Sigmoid colon (tissue), 7 donors: ENCODE measurements around the gene STK11IP. TPM values are rescaled to one million over a fixed set of nuclear protein-coding genes. Genes with fewer than 3 reads are reported as not detected.
"Not testable (repeated sequence)": the region's sequence is repeated elsewhere in the genome, so short reads cannot be mapped to it uniquely, and the experiment has no call there.

Source experiments
- DNase-seq: peaks from one replicate; pipeline ENCODE4 v3.0.0-alpha.2; 2019
- H3K27ac ChIP-seq, 4 donors: fragments of 200-600 bp; sonication (generic); one replicate each; pipeline ENCODE4 v1.5.1; 2016 to 2019; ENCODE audit warnings: mild to moderate bottlenecking in 1 of 4
- H3K27me3 ChIP-seq, 3 donors: fragments of 200-600 bp; sonication (generic); one replicate each; pipeline ENCODE4 v1.5.1; 2019; ENCODE audit warnings: mild to moderate bottlenecking in 1 of 3
- H3K36me3 ChIP-seq, 4 donors: fragments of 200-600 bp; sonication (generic); one replicate each; pipeline ENCODE4 v1.5.1; 2016 to 2019
- H3K4me1 ChIP-seq, 4 donors: fragments of 200-600 bp; sonication (generic); one replicate each; pipeline ENCODE4 v1.5.1; 2017 to 2019
- H3K4me3 ChIP-seq, 4 donors: fragments of 200-600 bp; sonication (generic); one replicate each; pipeline ENCODE4 v1.5.1; 2017 to 2019; ENCODE audit warnings: mild to moderate bottlenecking in 2 of 4, moderate library complexity in 1 of 4
- H3K9me3 ChIP-seq, 4 donors: fragments of 200-600 bp in 3 of 4; sonication (generic) in 3 of 4; one replicate each; pipeline versions ENCODE4 v1.5.1 to v1.6.1; 2013 to 2019
- CTCF ChIP-seq, 4 experiments: fragments of 450-650 bp in 3 of 4; fragments of 200-600 bp in 1 of 4; IDR thresholded peaks; one replicate each; pipeline ENCODE4 v1.5.1; 2016 to 2019; ENCODE audit warnings: antibody characterized with exemption in 4 of 4, mild to moderate bottlenecking in 3 of 4, moderate library complexity in 2 of 4
- EP300 ChIP-seq, 4 donors: sonication (generic); formaldehyde crosslinking; IDR thresholded peaks; one replicate each; pipeline ENCODE4 v1.6.1; 2017; ENCODE audit warnings: antibody characterized with exemption in 4 of 4
- POLR2A ChIP-seq, 2 donors: fragments of 450-650 bp; IDR thresholded peaks; one replicate each; pipeline ENCODE4 v1.6.1; 2016; ENCODE audit warnings: antibody characterized with exemption in 2 of 2, mild to moderate bottlenecking in 2 of 2, moderate library complexity in 2 of 2
- POLR2AphosphoS5 ChIP-seq, 4 donors: sonication (generic); formaldehyde crosslinking; IDR thresholded peaks; one replicate each; pipeline ENCODE4 v1.6.1; 2017; ENCODE audit warnings: antibody characterized with exemption in 4 of 4
- WGBS, 2 donors: extraction: QIAGEN DNeasy Blood & Tissue Kit; methylation state at CpG; one replicate each; pipeline ENCODE4 v1.1.7; 2013; 5-methylcytosine and 5-hydroxymethylcytosine counted together
- intact Hi-C: fragments of 100-400 bp; cut with DNase I; formaldehyde crosslinking; loops from one replicate; pipeline ENCODE4 v1.15.1; 2023
- polyA plus RNA-seq, 3 donors: library from polyadenylated mRNA; stranded (reverse); fragments of 200-250 nt; gene quantifications; one replicate each; pipeline ENCODE4 v1.2.3, GENCODE V29; 2013
- total RNA-seq, 4 donors: library from RNA; depleted of rRNA; stranded (reverse); fragments of >200 nt; gene quantifications; one replicate each; pipeline ENCODE4 v1.1.0, GENCODE V29; 2016
- donor health status: healthy with polysubstance abuse.
- donor health status: Bipolar disorder and iron deficiency.
- donor health status: healthy.

Gene STK11IP
- total and polyA plus RNA-seq, 7 donors: 6.9 to 36.7 (median 10.8) TPM

DNA sequence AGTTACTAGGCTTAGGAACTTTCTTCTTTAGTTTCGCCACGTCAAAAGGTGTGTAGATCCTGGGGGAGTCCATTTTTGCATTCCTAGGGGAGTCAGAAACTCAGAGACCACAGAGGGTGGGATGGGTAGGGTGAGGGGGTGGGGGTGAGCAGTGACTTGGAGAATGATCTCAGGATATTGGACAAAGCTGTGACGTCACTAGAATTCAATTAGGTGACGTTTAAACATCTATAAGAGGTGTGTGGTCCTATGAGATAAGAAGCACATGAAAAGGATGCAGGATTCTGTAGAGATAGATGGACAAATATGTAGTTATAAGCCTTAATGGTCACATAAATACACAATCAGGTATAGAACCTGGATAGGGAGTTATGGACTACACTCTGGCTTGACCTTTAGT, 51.3 kb downstream of the STK11IP start:
- no peak for DNase-seq
- Histone ChIP-seq H3K36me3 (no peaks in the 10 kb centered on the region), H3K9me3 (peaks cover 0 to 3% (median 0%) of the 10 kb centered on the region in 4 donors), H3K4me3 (no peak overlapping the region), H3K27me3 (no peaks in the 10 kb centered on the region), H3K27ac (no peak overlapping the region), H3K4me1 (peaks cover 0 to 15% (median 12%) of the 10 kb centered on the region in 4 donors)
- TF ChIP-seq EP300 (IDR thresholded peaks at IDR 0.05): no peak
- no peak for TF ChIP-seq POLR2AphosphoS5 (IDR thresholded peaks at IDR 0.05)
- TF ChIP-seq POLR2A (IDR thresholded peaks at IDR 0.05): no peak
- no peak for TF ChIP-seq CTCF (IDR thresholded peaks at IDR 0.05)
- intact Hi-C loops: loop anchor here (5.0 kb wide), 1 partner anchor 38 kb away; no protein-coding TSS in a partner anchor
- WGBS, 2 donors: 67 to 78% methylated on average over 4 of the region's 4 CpGs

- DNase-seq: no peak
- no peak overlapping the region for H3K4me3 ChIP-seq
- H3K27me3 ChIP-seq: no peaks in the 10 kb centered on the region
- intact Hi-C loops: no loop called here
- H3K4me1 ChIP-seq: peaks cover 0 to 6% (median 5%) of the 10 kb centered on the region in 4 donors
- no peak for TF ChIP-seq POLR2AphosphoS5 (IDR thresholded peaks at IDR 0.05)
- TF ChIP-seq EP300 (IDR thresholded peaks at IDR 0.05): no peak
- TF ChIP-seq POLR2A (IDR thresholded peaks at IDR 0.05): no peak
- no peak for TF ChIP-seq CTCF (IDR thresholded peaks at IDR 0.05)
- H3K27ac ChIP-seq: no peak overlapping the region
- no peaks in the 10 kb centered on the region for H3K36me3 ChIP-seq
- peaks cover 0 to 3% (median 0%) of the 10 kb centered on the region in 4 donors for H3K9me3 ChIP-seq
- 52 to 62% methylated on average over 8 of the region's 8 CpGs for WGBS, 2 donors
Observed at GRCh38 chr2:219650426-219651248, 53.0 kb downstream of the STK11IP start.

GRCh38 chr2:219651656-219652055, 54.0 kb downstream of the STK11IP start:
- H3K27me3 ChIP-seq, DNase-seq, H3K36me3 ChIP-seq, intact Hi-C loops, H3K4me1 ChIP-seq, H3K27ac ChIP-seq, H3K4me3 ChIP-seq, H3K9me3 ChIP-seq: not testable (repeated sequence)
- WGBS, 2 donors: 78 to 79% methylated on average over 6 of the region's 6 CpGs

- no peak for TF ChIP-seq CTCF (IDR thresholded peaks at IDR 0.05)
- no peak for TF ChIP-seq POLR2AphosphoS5 (IDR thresholded peaks at IDR 0.05)
- TF ChIP-seq POLR2A (IDR thresholded peaks at IDR 0.05): no peak
- TF ChIP-seq EP300 (IDR thresholded peaks at IDR 0.05): no peak
- H3K27me3 ChIP-seq: no peaks in the 10 kb centered on the region
- intact Hi-C loops: no loop called here
Observed at GRCh38 chr2:219656526-219656925, 58.9 kb downstream of the STK11IP start.

DNA sequence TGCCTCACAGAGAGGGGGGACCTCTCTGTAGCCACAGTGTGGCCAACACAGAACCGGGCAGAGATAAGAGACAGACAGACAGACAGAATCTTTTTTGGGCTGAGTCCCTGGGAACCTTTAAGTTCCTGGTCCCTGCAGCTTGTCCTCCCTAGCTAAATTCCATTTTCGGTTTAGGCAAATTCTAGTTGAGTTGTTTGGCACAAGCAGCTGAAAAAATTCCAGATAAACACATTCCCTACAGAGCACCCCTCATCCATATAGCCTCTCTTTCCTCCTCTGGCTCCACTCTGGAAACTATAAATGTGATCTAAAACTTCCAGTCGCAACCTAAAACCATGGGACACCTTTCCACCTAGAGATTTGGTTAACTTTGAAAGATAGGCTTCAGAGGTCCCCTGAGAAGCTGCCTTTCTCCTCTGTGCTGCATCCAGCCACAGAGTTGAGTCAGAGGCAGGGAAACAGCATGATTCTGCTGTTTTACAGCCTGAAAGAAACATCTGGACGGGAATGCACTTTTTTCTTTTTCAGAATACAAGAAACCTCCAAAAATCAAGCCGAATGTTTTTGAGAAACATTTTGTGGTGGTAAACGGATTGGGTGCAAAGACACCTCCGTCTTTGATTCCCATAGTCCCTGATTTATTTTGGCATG, 60.7 kb downstream of the STK11IP start:
- peak; percentile 8 for DNase-seq
- WGBS, 2 donors: 69 to 76% methylated on average over 7 of the region's 7 CpGs
- Histone ChIP-seq H3K27ac (no peak overlapping the region), H3K36me3 (no peaks in the 10 kb centered on the region), H3K9me3 (peaks cover 0 to 6% (median 0%) of the 10 kb centered on the region in 4 donors), H3K4me3 (no peak overlapping the region), H3K27me3 (no peaks in the 10 kb centered on the region), H3K4me1 (no peaks in the 10 kb centered on the region)
- intact Hi-C loops: no loop called here
- TF ChIP-seq EP300 (IDR thresholded peaks at IDR 0.05): no peak
- no peak for TF ChIP-seq POLR2AphosphoS5 (IDR thresholded peaks at IDR 0.05)
- TF ChIP-seq CTCF (IDR thresholded peaks at IDR 0.05): no peak
- TF ChIP-seq POLR2A (IDR thresholded peaks at IDR 0.05): no peak

More at GRCh38 chr2:219656526-219656925, 58.9 kb downstream of the STK11IP start:
- Histone ChIP-seq H3K4me3 (no peak overlapping the region), H3K9me3 (peaks cover 0 to 5% (median 2%) of the 10 kb centered on the region in 4 donors), H3K36me3 (no peaks in the 10 kb centered on the region), H3K27ac (no peak overlapping the region), H3K4me1 (no peaks in the 10 kb centered on the region)
- 75 to 80% methylated on average over 1 of the region's 1 CpG for WGBS, 2 donors
- no peak for DNase-seq
